Activated CD4-positive, alpha-beta T cell treated with anti-CD3 and anti-CD28 coated beads for 36 hours (primary cell): ENCODE results near the gene RANBP3. TPM values are rescaled to one million over a fixed set of nuclear protein-coding genes. Genes with fewer than 3 reads are reported as not detected.
A peak's percentile ranks its signal among the peaks of the same experiment; 100 is the strongest.

Experiments
- ATAC-seq: fragments of 200-7000 bp; cut with Tn5 transposase; one replicate; pipeline ENCODE4 v1.10.0; 2021; ENCODE audit warnings: mild to moderate bottlenecking, moderate library complexity
- CTCF ChIA-PET: fragments of 350-600 bp; sonication (Branson Sonifier 250); formaldehyde crosslinking; loops from one replicate; lab custom pipeline; 2021; ENCODE audit warnings: antibody characterized with exemption; lab: Charles Lee
- POLR2A ChIA-PET: fragments of 350-600 bp; sonication (Branson Sonifier 250); formaldehyde crosslinking; loops from one replicate; lab custom pipeline; 2021; ENCODE audit warnings: antibody characterized with exemption, inconsistent platforms; lab: Charles Lee
- DNase-seq: peaks from one replicate; pipeline ENCODE4 v3.0.0-alpha.2; 2020
- H3K27ac Mint-ChIP-seq: one replicate; pipeline ENCODE4 v1.8.0; 2021; ENCODE audit warnings: mixed read lengths
- H3K27me3 Mint-ChIP-seq: one replicate; pipeline ENCODE4 v1.8.0; 2021; ENCODE audit warnings: mixed read lengths
- H3K36me3 Mint-ChIP-seq: one replicate; pipeline ENCODE4 v1.8.0; 2021; ENCODE audit warnings: low read depth, mixed read lengths
- H3K4me1 Mint-ChIP-seq: one replicate; pipeline ENCODE4 v1.8.0; 2021; ENCODE audit warnings: mixed read lengths
- H3K4me3 Mint-ChIP-seq: one replicate; pipeline ENCODE4 v1.8.0; 2021; ENCODE audit warnings: mild to moderate bottlenecking, moderate library complexity, mixed read lengths
- H3K9me3 Mint-ChIP-seq: one replicate; pipeline ENCODE4 v1.8.0; 2021; ENCODE audit warnings: low read depth, mixed read lengths
- intact Hi-C, 2 experiments: fragments of 100-400 bp; cut with DNase I in 1 of 2; cut with micrococcal nuclease in 1 of 2; formaldehyde crosslinking; loops; one replicate each; pipeline versions ENCODE4 v1.14.2 to v1.15.1; 2022 to 2024; cut with DNase I, micrococcal nuclease
- total RNA-seq, 2 experiments: library from RNA; stranded (reverse); gene quantifications; one replicate each; pipeline ENCODE4 v1.2.3, GENCODE V29; 2021

Gene RANBP3
- total RNA-seq, 2 experiments from 2014 or later = 85.5 to 103 TPM

- CTCF ChIA-PET = no interaction called here
- ATAC-seq = no peak
- peaks cover 41% of the 10 kb centered on the region for H3K36me3 Mint-ChIP-seq
- no peak for DNase-seq
- no peaks in the 10 kb centered on the region for H3K27me3 Mint-ChIP-seq
- no peaks in the 10 kb centered on the region for H3K4me1 Mint-ChIP-seq
- POLR2A ChIA-PET = no interaction called here
- H3K27ac Mint-ChIP-seq = no peak overlapping the region
- intact Hi-C loops = no loop called here
- H3K4me3 Mint-ChIP-seq = no peak overlapping the region
- no peaks in the 10 kb centered on the region for H3K9me3 Mint-ChIP-seq
These were observed 54.6 kb downstream of the RANBP3 start for GRCh38 chr19:5923356-5923755.

GRCh38 chr19:5922161-5922545 lies 55.8 kb downstream of the RANBP3 start:
- Mint-ChIP-seq H3K9me3 (no peaks in the 10 kb centered on the region), H3K27ac (peak overlapping the region; percentile 17), H3K4me1 (no peaks in the 10 kb centered on the region), H3K36me3 (peaks cover 37% of the 10 kb centered on the region), H3K4me3 (no peak overlapping the region), H3K27me3 (no peaks in the 10 kb centered on the region)
- intact Hi-C loops = no loop called here
- POLR2A ChIA-PET = interaction anchor here (0.6 kb wide), 1 partner anchor 18 kb away, joined by 3 read pairs; the partner anchor contains the start of gene VMAC
- ATAC-seq = no peak
- CTCF ChIA-PET = no interaction called here
- DNase-seq = no peak

- peaks cover 36% of the 10 kb centered on the region for H3K36me3 Mint-ChIP-seq
- peak overlapping the region; percentile 17 for H3K27ac Mint-ChIP-seq
- no peaks in the 10 kb centered on the region for H3K27me3 Mint-ChIP-seq
- intact Hi-C loops = no loop called here
- POLR2A ChIA-PET = no interaction called here
- H3K4me3 Mint-ChIP-seq = no peak overlapping the region
- CTCF ChIA-PET = no interaction called here
- ATAC-seq (no peak), DNase-seq (no peak)
- no peaks in the 10 kb centered on the region for H3K9me3 Mint-ChIP-seq
- H3K4me1 Mint-ChIP-seq = no peaks in the 10 kb centered on the region
These were observed 56.3 kb downstream of the RANBP3 start for GRCh38 chr19:5921516-5922160.

GRCh38 chr19:5918463-5919079 lies 59.4 kb downstream of the RANBP3 start:
- no peak for DNase-seq
- H3K27me3 Mint-ChIP-seq = no peaks in the 10 kb centered on the region
- no peak overlapping the region for H3K27ac Mint-ChIP-seq
- H3K4me3 Mint-ChIP-seq = no peak overlapping the region
- no peak for ATAC-seq
- intact Hi-C loops = no loop called here
- POLR2A ChIA-PET = no interaction called here
- peaks cover 24% of the 10 kb centered on the region for H3K36me3 Mint-ChIP-seq
- CTCF ChIA-PET = no interaction called here
- H3K4me1 Mint-ChIP-seq = no peaks in the 10 kb centered on the region
- no peaks in the 10 kb centered on the region for H3K9me3 Mint-ChIP-seq

- Mint-ChIP-seq H3K27ac (no peak overlapping the region), H3K36me3 (peaks cover 18% of the 10 kb centered on the region), H3K27me3 (no peaks in the 10 kb centered on the region), H3K4me3 (no peak overlapping the region), H3K9me3 (no peaks in the 10 kb centered on the region), H3K4me1 (no peaks in the 10 kb centered on the region)
- CTCF ChIA-PET = no interaction called here
- intact Hi-C loops = no loop called here
- ATAC-seq (no peak), DNase-seq (no peak)
- POLR2A ChIA-PET = no interaction called here
These were observed 60.4 kb downstream of the RANBP3 start for GRCh38 chr19:5917431-5918107.

- CTCF ChIA-PET = no interaction called here
- Mint-ChIP-seq H3K27ac (no peak overlapping the region), H3K4me3 (no peak overlapping the region), H3K27me3 (no peaks in the 10 kb centered on the region), H3K4me1 (no peaks in the 10 kb centered on the region), H3K36me3 (peaks cover 11% of the 10 kb centered on the region), H3K9me3 (no peaks in the 10 kb centered on the region)
- ATAC-seq (no peak), DNase-seq (no peak)
- POLR2A ChIA-PET = no interaction called here
- intact Hi-C loops = no loop called here
These were observed 61.7 kb downstream of the RANBP3 start for GRCh38 chr19:5916181-5916708.

GRCh38 chr19:5915782-5916165 lies 62.2 kb downstream of the RANBP3 start:
- no peaks in the 10 kb centered on the region for H3K4me1 Mint-ChIP-seq
- H3K27ac Mint-ChIP-seq = no peak overlapping the region
- DNase-seq = no peak
- peaks cover 11% of the 10 kb centered on the region for H3K36me3 Mint-ChIP-seq
- ATAC-seq = no peak
- H3K9me3 Mint-ChIP-seq = no peaks in the 10 kb centered on the region
- H3K27me3 Mint-ChIP-seq = no peaks in the 10 kb centered on the region
- POLR2A ChIA-PET = no interaction called here
- intact Hi-C loops = no loop called here
- CTCF ChIA-PET = no interaction called here
- no peak overlapping the region for H3K4me3 Mint-ChIP-seq

GRCh38 chr19:5914946-5915781 lies 62.8 kb downstream of the RANBP3 start:
- H3K4me1 Mint-ChIP-seq = no peaks in the 10 kb centered on the region
- intact Hi-C loops = no loop called here
- H3K36me3 Mint-ChIP-seq = peaks cover 11% of the 10 kb centered on the region
- no peak for ATAC-seq
- H3K27me3 Mint-ChIP-seq = no peaks in the 10 kb centered on the region
- DNase-seq = no peak
- POLR2A ChIA-PET = no interaction called here
- no peaks in the 10 kb centered on the region for H3K9me3 Mint-ChIP-seq
- no peak overlapping the region for H3K27ac Mint-ChIP-seq
- CTCF ChIA-PET = no interaction called here
- H3K4me3 Mint-ChIP-seq = no peak overlapping the region

GRCh38 chr19:5914358-5914774 lies 63.6 kb downstream of the RANBP3 start:
- POLR2A ChIA-PET = no interaction called here

GRCh38 chr19:5913739-5914357 lies 64.1 kb downstream of the RANBP3 start, which contains the start of gene CAPS:
CAPS (plus strand) TSS chr19:5914254; CDS start chr19:5914407, 153 bp downstream.
- no peak for ATAC-seq
- Mint-ChIP-seq H3K27me3 (no peaks in the 10 kb centered on the region), H3K4me3 (no peak within 1 kb of the TSS), H3K9me3 (no peaks in the 10 kb centered on the region), H3K4me1 (no peaks in the 10 kb centered on the region), H3K27ac (no peak within 1 kb of the TSS), H3K36me3 (peaks cover 14% of the 10 kb centered on the region)
- no peak for DNase-seq
- CTCF ChIA-PET = no interaction called here
- POLR2A ChIA-PET = no interaction called here
- intact Hi-C loops = no loop called here

More at GRCh38 chr19:5914358-5914774, 63.6 kb downstream of the RANBP3 start:
- H3K27ac Mint-ChIP-seq = no peak overlapping the region
- H3K9me3 Mint-ChIP-seq = no peaks in the 10 kb centered on the region
- H3K4me3 Mint-ChIP-seq = no peak overlapping the region
- DNase-seq (no peak), ATAC-seq (no peak)
- no peaks in the 10 kb centered on the region for H3K4me1 Mint-ChIP-seq
- no peaks in the 10 kb centered on the region for H3K27me3 Mint-ChIP-seq
- intact Hi-C loops = no loop called here
- CTCF ChIA-PET = no interaction called here
- peaks cover 14% of the 10 kb centered on the region for H3K36me3 Mint-ChIP-seq

GRCh38 chr19:5911366-5911765 lies 66.6 kb downstream of the RANBP3 start:
- DNase-seq (no peak), ATAC-seq (no peak)
- Mint-ChIP-seq H3K36me3 (peaks cover 7% of the 10 kb centered on the region), H3K9me3 (no peaks in the 10 kb centered on the region), H3K4me1 (peaks cover 11% of the 10 kb centered on the region), H3K27ac (no peak overlapping the region), H3K4me3 (no peak overlapping the region), H3K27me3 (no peaks in the 10 kb centered on the region)
- POLR2A ChIA-PET = no interaction called here
- CTCF ChIA-PET = no interaction called here
- intact Hi-C loops = no loop called here
